Panc1 (cell line): ENCODE results near the gene CAMK1D. TPM values are rescaled to one million over a fixed set of nuclear protein-coding genes. Genes with fewer than 3 reads are reported as not detected.

Source experiments
- ATAC-seq: fragments of 200-7000 bp; cut with Tn5 transposase; 2 replicates; pipeline ENCODE4 v1.9.1; 2020; ENCODE audit warnings: mild to moderate bottlenecking, moderate library complexity
- BruUV-seq: library from RNA; stranded (reverse); fragments of 400-500 nt; replicated peaks from 2 replicates; lab custom pipeline; 2021; lab: Mats Ljungman, UMichigan
- CTCF ChIA-PET: fragments of 300-600 bp; sonication (Branson Sonifier 250); formaldehyde crosslinking; loops from one replicate; lab custom pipeline; 2022; ENCODE audit warnings: antibody characterized with exemption; lab: Charles Lee
- POLR2A ChIA-PET: fragments of 300-600 bp; sonication (Branson Sonifier 250); formaldehyde crosslinking; loops from one replicate; lab custom pipeline; 2022; ENCODE audit warnings: antibody characterized with exemption; lab: Charles Lee
- DNase-seq: peaks from one replicate; pipeline ENCODE4 v3.0.0-alpha.2; 2010; ENCODE audit warnings: low read depth, low spot score
- H3K27ac ChIP-seq: 2 replicates; pipeline ENCODE4 v1.5.1; 2011; ENCODE audit warnings: mild to moderate bottlenecking, low read length, inconsistent platforms
- H3K27me3 ChIP-seq: fragments of 200-500 bp; sonication (Bioruptor generic); 2 replicates; pipeline ENCODE4 v1.6.0; 2014; ENCODE audit warnings: low read length, inconsistent platforms; ENCODE audit not compliant: control insufficient read depth, insufficient read depth
- H3K36me3 ChIP-seq: fragments of 200-500 bp; sonication (Bioruptor generic); 2 replicates; pipeline ENCODE4 v1.5.1; 2014; ENCODE audit warnings: inconsistent platforms, mild to moderate bottlenecking, low read length, moderate library complexity; ENCODE audit not compliant: control insufficient read depth, insufficient read depth
- H3K4me1 ChIP-seq: 2 replicates; pipeline ENCODE4 v1.5.1; 2011; ENCODE audit warnings: inconsistent platforms, mild to moderate bottlenecking, low read length, moderate library complexity; ENCODE audit not compliant: control insufficient read depth, insufficient read depth
- H3K4me3 ChIP-seq, 2 experiments: 2 replicates each; pipeline ENCODE4 v1.5.1; 2011 to 2012; ENCODE audit warnings: low read depth in 2 of 2, low read length in 2 of 2, mild to moderate bottlenecking in 2 of 2, inconsistent platforms in 1 of 2, moderate library complexity in 1 of 2
- H3K9me3 ChIP-seq: fragments of 200-500 bp; sonication (Bioruptor generic); 2 replicates; pipeline ENCODE4 v1.5.1; 2014; ENCODE audit warnings: low read depth, mild to moderate bottlenecking, inconsistent platforms, low read length, moderate library complexity; ENCODE audit not compliant: control insufficient read depth, insufficient read depth
- CTCF ChIP-seq: fragments of 450-650 bp; IDR thresholded peaks from 2 replicates; pipeline ENCODE4 v1.5.1; 2017; ENCODE audit warnings: mild to moderate bottlenecking
- POLR2AphosphoS5 ChIP-seq: IDR thresholded peaks from 2 replicates; pipeline ENCODE4 v1.6.1; 2012; ENCODE audit warnings: mild to moderate bottlenecking, low read depth, low read length, moderate library complexity
- REST ChIP-seq, 2 experiments: IDR thresholded peaks; 2 replicates each; pipeline ENCODE4 v1.6.1; 2011 to 2012; ENCODE audit warnings: low read depth in 2 of 2, control low read depth in 1 of 2, low read length in 1 of 2, mild to moderate bottlenecking in 1 of 2, moderate library complexity in 1 of 2; ENCODE audit not compliant: insufficient read depth in 1 of 2
- SIN3A ChIP-seq: IDR thresholded peaks from 2 replicates; pipeline ENCODE4 v1.6.1; 2012; ENCODE audit warnings: low read depth, mild to moderate bottlenecking, low read length, moderate library complexity, borderline replicate concordance; ENCODE audit not compliant: insufficient read depth
- TCF7L2 ChIP-seq: IDR thresholded peaks from 2 replicates; pipeline ENCODE4 v1.6.1; 2011; ENCODE audit warnings: mild to moderate bottlenecking, low read depth, low read length, inconsistent platforms
- in situ Hi-C: cut with HindIII; loops from 2 replicates; pipeline ENCODE4 v1.10.0; 2016; ENCODE audit warnings: low sequenced_read_pairs, low pct_unique_long_range_greater_than_20kb
- intact Hi-C: fragments of 100-400 bp; cut with micrococcal nuclease; formaldehyde crosslinking; loops from one replicate; pipeline ENCODE4 v1.10.0; 2022; ENCODE audit not compliant: unreplicated experiment
- total RNA-seq: library from RNA; stranded (reverse); gene quantifications from one replicate; pipeline ENCODE4 v1.2.1, GENCODE V29; 2021; ENCODE audit not compliant: unreplicated experiment

CAMK1D gene
- total RNA-seq, 1 experiment from 2014 or later: 5.7 TPM

- TF ChIP-seq SIN3A (no peak), CTCF (no peak), TCF7L2 (no peak), POLR2AphosphoS5 (no peak), REST (IDR thresholded peaks at IDR 0.05; ENCODE audit: insufficient read depth in 1 of 2, low read depth in 2 of 2, low read length in 1 of 2) (no peak)
- ChIA-PET POLR2A (interaction anchor here (0.6 kb wide), 1 partner anchor 253 kb away, joined by 4 read pairs; no protein-coding TSS in a partner anchor), CTCF (no interaction called here)
- H3K9me3 ChIP-seq: no peaks in the 10 kb centered on the region
- H3K4me1 ChIP-seq: no peaks in the 10 kb centered on the region; the same call in 1 of the 2 replicates
- intact Hi-C loops (no loop called here), in situ Hi-C loops (no loop called here)
- ATAC-seq: no peak
- H3K27me3 ChIP-seq: no peaks in the 10 kb centered on the region
- no peaks in the 10 kb centered on the region for H3K36me3 ChIP-seq
- no peak overlapping the region for H3K4me3 ChIP-seq
- H3K27ac ChIP-seq: no peak overlapping the region
- BruUV-seq: no TSS peak
- no peak for DNase-seq
Observed at GRCh38 chr10:12589291-12589690, 239.9 kb downstream of the CAMK1D start.

- Histone ChIP-seq H3K4me3 (no peak overlapping the region), H3K27me3 (no peaks in the 10 kb centered on the region), H3K9me3 (no peaks in the 10 kb centered on the region), H3K36me3 (no peaks in the 10 kb centered on the region), H3K27ac (no peak overlapping the region), H3K4me1 (no peaks in the 10 kb centered on the region; the same call in 1 of the 2 replicates)
- intact Hi-C loops: no loop called here
- POLR2A ChIA-PET: interaction anchor here (0.6 kb wide), 1 partner anchor 253 kb away, joined by 4 read pairs; no protein-coding TSS in a partner anchor
- DNase-seq (no peak), ATAC-seq (no peak)
- no TSS peak for BruUV-seq
- CTCF ChIA-PET: no interaction called here
- no peak for TF ChIP-seq CTCF
- in situ Hi-C loops: no loop called here
Observed at GRCh38 chr10:12589791-12590190, 240.4 kb downstream of the CAMK1D start.
